ENCODE measurements around the gene OR8D1. TPM values are rescaled to one million over a fixed set of nuclear protein-coding genes. Genes with fewer than 3 reads are reported as not detected.

The OR8D1 gene
- not detected for total RNA-seq

DNA sequence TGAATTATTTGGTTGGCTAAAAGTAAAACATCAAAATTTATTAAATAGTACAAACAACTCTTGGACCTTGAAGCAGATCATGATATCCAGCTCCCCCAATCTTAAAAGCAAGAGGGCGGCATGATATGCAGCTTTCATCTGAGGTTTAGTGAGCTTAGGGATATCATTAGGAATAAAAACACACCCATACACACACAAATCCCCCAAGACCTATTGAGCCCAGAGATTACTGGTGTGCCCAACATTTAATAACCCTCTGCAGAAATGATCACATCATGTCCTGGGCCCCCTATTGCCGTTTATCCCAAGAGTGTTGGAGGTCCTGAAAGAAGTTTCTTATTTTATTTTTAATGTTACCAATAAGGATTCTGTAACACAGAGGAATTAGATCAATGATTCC is at the start of gene OR8D1:
TSS of gene OR8D1 (minus strand) at position 101 of the 400 bp plus-strand sequence. CDS start 3,183 bp downstream, outside the sequence.
- DNase-seq: no peak

DNA sequence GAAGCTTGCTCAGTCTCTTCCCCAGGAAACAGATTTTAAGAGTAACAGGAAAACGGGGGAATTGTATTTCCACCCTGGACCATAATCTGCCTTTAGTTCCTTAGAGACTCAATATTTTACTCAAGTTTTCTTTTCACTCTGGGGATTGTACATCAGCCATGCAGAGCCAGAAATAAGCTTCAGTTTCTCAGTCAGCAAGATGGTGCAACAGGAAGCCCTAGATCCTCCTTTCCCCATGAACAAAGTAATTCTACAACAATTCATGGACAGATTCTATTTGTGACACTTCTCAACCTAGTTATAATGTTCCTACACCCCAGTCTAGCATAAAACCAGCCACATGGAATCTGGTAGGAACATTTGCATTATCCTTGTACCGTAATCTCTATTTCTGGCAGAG is 45.8 kb upstream of the OR8D1 start:
- DNase-seq: no peak

DNA sequence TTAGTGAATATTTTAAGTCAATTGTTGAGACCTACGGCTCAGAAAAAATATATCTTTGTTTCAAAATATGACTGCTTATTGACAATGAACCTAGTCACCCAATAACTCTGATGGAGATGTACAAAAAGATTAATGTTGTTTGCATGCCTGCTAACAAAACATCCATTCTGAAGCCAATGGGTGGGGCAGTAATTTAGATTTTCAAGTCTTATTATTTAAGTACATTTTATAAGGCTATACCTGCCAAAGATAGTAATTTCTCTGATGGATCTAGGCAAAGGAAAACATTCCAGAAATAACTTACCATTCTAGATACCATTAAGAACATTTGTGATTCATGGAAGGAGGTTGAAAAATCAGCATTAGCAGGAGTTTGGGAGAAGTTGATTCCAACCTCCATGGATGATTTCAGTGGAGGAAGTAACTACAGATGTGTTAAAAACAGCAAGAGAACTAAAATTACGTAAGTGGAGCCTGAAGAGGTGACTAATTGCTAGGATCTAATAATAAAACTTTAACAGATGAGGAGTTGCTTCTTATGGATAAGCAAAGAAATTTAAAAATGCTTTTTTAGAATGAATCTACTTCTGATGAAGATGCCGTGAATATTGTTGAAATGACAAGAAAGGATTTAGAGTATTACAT is 32.7 kb upstream of the OR8D1 start:
- no peak for DNase-seq

DNA sequence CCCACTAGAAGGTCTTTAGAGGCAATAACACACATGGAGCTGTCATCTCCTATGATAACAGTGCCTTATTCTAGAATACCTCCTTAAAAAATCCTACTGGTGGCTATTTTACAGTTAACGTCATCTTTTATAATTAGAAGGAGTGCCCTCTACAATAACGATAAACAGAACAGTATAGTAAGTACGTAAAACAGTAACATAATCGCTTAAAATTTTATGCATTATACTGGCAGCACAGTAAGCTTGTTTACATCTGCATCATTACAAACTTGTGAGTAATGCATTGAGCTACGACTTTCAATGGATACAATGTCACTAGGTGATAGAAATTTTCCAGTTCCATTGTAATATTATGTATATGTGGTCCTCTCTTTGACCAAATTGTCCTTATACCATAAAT is 30.6 kb upstream of the OR8D1 start:
- no peak for DNase-seq

DNA sequence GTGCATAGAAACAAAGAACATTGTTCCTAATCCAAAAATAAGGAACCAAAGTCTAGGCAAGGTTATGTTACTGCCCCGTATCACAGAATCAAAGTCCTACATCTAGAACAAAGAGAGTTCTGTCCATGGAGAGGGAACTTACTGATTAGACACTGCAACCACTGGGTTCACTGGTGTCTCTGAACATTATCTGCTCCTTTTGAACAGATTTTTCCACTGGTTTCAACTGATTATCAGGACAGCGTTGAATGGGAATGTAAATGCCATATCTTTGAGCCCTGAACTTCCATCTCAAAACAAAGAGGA is 26.3 kb upstream of the OR8D1 start:
- DNase-seq: no peak

DNA sequence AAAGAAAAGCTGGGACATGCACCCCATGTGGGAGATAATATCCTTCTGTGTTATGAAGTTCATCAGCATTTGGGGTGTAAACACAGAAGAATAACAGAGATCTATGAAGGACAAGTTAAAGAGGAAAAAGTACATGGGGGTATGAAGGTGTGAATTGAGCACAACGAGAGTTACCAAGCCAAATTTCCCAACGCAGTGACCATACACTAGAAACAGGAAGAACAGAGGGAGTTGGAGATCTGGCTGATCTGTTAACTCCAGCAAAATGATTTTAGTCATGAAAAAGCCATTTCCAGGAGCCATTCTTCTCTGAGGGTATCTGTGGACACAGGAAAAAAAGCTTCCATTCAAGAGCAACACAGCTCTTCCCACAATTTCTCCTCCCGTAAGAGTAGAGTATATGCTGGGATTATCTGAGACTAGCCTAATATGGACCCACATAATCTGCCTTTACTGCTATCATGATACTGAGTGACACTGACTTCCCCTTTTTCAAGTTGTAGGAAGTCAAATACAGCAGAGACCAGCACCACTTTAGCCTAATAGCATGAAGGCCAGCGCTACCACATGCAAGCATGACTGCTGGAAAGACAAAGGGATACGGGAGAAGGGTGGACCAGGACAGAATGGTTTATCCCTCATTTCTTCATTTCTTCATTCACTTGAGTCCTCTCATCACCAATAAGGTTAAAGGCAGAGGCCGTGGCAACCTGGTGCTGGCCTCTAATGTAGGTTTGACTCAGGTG is 25.8 kb upstream of the OR8D1 start:
- no peak for DNase-seq

DNA sequence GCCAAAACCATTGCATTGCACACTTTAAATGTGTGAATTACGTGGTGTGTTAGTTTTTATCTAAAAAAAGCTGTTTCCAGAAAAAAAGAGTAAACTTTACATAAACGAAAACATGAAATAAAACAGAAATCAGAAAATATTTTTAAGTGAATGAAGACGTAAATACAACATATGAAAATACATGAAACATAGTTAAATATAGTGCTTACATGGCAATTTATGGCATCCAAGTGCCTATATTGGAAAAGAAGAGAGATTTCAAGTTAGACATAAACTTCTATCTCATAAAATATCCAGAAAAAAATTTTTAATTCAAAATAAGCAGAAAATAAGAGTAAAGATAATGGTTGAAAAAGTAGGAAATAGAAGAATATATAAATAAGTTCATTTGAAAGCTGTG is 18.1 kb upstream of the OR8D1 start:
- no peak for DNase-seq

DNA sequence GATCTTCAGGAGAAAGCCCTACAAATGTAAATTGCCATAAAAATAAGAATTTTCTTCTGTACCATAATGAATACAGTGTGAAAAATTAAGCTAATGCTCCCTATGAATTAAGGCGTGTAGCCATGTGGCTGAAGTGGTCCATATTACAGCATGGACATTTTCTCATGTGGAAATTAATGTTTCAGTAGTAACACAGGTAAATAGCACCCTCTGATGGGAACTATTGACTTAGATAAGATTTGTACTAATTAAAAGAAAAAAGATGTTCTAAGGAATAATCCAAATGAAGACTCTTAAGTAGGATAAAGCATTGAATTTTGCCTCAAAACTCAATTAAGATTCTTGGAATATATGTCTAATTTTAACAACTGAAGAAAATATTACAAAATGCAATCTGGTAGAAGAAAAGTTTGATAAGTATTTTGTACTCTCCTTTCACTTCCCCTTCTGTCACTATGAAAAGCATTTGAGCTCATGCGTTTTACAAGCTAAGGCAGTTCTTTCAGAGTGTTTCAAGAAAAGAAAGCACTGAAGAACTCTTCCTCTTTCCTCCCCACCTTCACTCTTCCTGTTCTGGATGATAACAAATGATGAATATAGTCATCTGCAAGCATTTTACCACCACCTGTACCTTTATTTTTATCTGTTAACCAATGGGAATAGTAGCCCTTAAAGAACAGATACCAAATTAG is 16.2 kb upstream of the OR8D1 start:
- DNase-seq: no peak

DNA sequence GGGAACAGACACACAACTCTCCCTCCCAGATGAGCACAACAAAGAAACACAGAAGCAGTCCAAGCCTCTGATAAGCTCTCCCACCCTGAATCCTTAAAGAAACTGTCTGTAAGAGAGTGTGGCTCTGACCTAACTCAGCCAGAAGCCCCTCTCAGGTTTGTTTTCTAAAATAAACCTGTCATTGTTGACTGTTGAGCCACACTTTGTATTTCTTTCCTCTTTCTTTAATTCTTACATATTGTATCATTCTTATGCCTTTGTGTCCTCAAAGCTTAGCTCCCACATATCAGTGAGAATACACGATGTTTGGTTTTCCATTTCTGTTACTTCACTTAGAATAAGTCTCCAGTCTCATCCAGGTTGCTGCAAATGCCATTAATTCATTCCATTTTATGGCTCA is 14.0 kb upstream of the OR8D1 start:
- no peak for DNase-seq

DNA sequence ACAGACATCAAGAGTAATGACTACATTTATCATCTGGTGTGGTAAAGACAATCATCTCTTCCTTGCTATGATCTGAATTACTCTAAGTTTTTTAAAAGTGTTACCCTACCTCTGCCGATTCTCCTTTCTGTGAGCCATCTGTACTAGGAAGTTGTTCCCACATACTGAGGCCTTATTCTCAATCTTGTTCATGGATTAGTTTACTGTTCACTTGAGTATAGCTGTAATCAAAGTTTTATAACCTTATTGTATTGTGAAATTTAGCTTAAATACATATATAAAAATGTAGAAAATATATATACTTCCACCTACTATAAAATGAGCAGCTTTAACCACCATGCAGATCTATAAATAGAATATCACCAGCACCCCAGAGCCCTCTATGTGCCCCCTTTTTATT is 8.6 kb upstream of the OR8D1 start:
- DNase-seq: no peak

DNA sequence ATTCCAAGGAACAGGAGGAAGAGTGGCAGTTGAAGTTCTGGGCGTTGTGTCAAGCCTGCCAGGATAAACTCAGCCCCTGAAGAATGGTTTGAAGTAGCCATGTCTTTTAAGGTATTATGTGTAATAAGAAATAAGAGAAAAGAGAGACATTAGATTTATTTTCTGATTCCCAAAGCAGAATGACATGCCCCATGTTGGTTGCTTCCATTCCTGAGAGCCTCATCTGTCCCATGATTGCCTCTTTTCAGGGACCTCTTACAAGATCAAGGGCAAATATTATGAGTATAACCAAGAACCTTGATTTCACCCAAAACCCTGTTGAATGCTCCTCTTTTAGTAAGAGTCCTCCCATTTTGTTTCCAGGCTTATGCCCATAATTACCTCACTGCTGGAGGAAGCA is 6.3 kb upstream of the OR8D1 start, which contains the start of gene OR8D2:
TSS of gene OR8D2 (minus strand) at position 101 of the 400 bp plus-strand sequence. CDS start at position 101, 0 bp downstream.
- no peak for DNase-seq

DNA sequence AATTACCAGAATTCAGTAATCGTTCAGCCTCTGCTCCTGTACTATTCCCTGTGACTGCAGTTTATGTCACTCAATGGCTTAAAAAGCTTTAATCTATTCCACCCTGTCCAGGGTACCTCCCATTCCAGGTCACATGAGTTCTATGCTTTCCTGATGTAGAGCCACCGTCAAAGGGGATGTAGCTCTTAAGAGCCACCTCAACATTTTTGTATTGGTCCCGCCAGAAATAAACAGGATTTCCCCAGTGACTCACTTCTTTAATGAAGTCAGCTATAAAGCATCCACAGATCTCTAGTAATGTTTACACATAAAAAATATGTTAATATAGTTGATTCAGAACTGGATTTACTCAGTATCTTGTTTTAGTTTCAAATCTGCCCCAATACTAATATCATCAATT is 1.3 kb upstream of the OR8D1 start:
- DNase-seq: no peak

DNA sequence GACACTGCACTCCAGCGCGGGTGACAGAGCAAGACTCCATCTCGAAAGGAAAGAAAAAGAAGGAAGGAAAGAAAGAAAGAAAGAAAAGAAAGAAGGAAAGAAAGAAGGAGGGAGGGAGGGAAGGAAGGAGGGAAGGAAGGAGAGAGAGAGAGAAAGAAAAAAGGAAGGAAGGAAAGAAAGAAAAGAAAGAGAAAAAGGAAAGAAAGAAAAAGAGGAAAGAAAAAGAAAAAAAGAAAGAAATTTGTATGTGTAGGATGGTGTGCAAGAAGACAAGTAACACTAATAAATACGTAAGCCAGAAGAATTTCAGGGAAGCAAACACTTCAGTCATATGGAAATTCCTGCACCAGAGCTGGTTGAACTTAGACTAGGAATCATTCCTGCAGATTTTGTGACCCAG is 618 bp downstream of the OR8D1 start:
- no peak for DNase-seq

DNA sequence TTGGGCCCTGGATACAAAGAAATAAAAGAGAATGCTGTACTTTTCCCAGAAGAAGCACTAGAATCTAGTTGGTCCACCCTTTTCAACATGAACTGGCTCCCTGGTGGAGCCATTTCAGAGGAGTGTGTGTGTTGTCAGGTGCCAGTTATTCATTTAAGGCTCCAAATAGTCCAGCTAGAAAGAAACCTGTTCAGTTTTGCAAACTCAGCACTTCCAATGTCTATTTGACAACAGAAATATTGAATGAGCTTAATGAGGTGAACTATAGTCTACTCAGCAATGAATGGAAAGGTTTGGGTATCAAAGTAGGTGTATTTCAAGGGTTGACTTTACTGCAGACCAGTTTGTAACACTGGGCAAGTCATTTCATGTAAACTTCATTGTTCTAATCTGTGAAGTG is 2.1 kb downstream of the OR8D1 start:
- no peak for DNase-seq

DNA sequence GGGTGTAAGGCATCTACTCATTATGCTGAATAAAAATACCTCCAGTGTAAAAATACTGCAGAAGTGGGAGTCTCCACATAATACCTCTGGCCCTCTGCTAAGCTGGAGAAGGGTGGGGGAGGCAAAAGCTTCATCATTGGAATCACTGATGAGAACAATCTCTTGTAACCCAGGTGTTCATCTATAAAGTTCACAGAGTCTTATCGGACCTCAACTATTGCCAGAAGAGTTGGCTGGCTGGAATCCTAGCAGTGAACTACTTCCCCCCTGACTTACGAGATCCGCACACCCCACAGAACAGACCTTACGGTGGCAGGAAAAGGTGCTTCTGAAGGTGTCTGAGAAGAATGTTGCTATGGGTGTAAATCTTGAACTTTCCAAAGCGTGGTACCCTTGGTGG is 2.5 kb downstream of the OR8D1 start:
- no peak for DNase-seq

DNA sequence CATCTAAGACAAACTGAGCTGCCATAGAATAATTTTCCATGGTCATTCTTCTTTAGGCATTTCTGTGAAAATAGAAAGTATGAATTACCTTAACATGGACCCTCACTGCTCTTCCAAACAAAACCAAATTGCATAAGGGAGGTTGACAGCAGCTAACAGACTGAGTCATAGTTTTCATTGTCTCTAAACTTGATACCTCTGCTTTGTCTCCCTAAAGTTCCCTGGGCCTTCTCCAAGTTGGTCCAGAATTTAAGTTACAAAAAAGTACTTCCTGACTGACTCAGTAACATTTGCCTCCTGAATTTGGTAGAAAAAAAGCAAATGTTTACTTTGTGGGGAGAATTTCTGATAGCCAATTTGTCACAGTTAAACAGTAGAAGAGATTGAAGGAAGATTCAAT is 3.0 kb downstream of the OR8D1 start:
- DNase-seq: no peak

DNA sequence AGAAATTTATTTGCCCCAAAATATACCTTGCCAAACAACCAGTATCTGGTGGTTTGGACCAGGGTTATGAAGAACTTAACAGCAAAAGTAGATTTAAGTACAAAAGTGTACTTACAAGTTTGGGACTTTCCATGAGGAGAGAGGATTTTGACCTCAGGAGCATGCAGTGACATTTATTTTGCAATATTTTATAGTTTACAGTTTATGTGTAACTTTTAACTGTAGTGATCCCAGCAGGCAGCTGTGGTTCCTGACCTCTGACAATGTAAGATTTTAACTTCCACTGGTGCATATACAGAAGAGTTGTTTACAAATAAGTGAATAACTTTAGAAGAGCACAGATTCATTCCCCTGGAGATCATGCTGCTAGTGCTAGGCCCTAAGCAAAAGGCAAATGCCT is 6.7 kb downstream of the OR8D1 start:
- no peak for DNase-seq

DNA sequence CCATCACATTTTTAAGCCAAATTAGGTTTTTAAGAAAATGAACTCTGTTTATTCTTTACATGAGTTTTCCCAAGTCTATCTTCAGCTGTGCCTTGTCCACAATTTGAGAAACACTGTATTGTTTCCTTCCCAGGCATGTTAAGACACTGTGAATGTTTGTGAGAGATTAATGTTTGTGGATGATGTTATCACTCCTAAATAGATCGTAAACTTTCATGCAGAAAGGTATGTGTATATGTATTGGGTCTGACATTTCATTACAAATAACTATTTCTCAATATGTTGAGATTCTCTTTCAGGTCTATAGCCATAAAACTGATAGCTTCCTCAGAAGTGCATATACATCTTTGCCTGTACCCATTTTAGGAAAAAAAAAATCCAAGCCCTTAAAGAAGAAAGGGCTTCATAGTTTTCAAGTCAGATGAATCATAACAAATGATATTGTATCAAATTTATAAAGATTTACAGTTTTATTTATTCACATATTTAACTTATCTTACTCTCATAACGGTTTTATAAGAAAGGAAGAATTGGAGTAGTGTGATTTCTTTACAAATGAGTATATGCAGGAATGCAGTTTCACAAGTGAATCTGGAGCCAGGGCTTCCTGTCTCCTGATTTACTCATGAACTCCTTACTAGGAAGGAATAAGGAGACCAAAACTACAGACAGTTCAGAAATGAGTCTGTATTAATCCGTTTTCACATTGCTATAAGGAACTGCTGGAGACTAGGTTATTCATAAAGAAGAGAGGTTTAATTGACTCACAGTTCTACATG is 11.2 kb downstream of the OR8D1 start:
- no peak for DNase-seq

DNA sequence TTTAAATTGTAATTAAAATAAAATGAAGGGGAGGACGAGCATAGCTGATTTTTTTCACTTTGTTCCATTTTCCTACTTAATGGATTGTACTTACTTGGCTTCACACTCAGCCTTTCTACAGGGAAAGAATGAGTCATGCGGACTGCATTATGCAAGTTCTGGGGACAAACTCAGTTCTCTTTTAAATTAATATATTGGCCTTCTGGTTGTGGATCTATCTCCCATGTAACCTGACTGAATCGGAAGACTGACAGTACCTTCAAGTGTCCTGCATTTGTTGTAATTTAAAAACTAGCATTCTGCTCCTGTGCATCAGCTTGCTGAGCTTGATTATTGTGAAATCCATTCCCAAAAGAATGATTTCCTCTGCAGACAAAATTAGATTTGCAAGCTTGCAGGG is 12.2 kb downstream of the OR8D1 start:
- no peak for DNase-seq

DNA sequence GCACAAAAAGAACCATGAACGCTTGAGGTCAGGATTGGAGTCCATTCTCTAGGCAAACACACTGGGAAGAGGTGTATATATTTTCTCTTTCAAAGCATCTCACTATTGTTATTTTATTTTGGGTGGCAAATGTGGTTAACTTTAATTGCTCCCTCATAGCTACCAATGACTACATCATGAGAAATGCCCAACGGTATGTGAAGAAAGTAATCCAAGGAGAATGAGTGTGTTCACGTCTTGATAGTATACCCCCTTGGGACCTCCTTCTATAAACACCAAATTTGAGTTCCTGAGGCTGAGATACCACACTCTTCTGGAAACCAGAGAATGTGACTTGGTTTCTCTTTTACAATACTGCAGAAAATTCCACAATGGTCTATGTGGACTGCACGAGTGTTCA is 15.8 kb downstream of the OR8D1 start:
- no peak for DNase-seq

DNA sequence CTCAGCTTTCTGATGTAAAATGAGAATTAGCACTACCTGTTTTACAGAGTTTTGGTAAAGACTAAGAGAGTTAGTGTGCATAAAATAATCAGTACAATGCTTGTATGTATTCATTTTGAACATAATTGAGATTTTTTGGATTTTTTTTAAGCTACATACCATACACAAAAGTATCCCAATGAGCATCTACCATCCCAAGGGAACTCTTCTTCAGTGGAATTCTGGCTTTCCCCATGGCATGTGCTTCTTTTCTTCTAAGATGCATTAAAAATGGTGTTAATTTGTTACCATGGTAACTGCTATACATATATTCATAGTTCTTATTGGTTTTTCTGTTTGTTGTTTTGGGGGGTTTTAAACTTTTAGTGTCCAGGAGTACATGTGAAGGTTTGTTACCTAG is 17.7 kb downstream of the OR8D1 start:
- no peak for DNase-seq

DNA sequence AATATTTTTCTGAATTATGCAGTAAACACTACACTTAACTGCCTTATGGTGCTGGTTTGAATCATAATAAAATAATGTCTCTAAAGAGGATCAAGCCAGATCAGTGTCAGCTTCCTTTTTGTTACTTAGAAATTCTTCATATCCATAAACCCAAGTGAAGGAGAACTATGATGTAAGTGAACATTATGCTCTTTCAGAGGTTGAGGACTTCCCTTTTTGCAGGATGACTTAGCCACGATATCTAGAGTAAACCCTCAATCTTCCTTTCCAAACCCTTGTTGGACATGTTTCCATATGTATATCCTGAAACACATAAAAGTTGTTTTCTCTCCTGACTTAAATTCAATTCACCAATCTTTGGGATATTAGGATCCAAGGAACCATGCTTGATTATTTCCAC is 19.1 kb downstream of the OR8D1 start:
- DNase-seq: no peak

Measured in skin of body (tissue), 2 donors.